Keratinocyte (primary cell): ENCODE data around the gene NDUFA3. TPM values are rescaled to one million over a fixed set of nuclear protein-coding genes. Genes with fewer than 3 reads are reported as not detected.

Experiments
- DNase-seq: peaks from one replicate; pipeline ENCODE4 v3.0.0-alpha.2; 2011; ENCODE audit warnings: low read depth, missing footprints, low spot score
- FAIRE-seq: peaks from 2 replicates; lab custom pipeline; 2011; peaks lifted over from hg19 to GRCh38; lab: Jason Lieb, UNC
- H2AFZ ChIP-seq: 2 replicates; pipeline ENCODE4 v1.6.0; 2012; ENCODE audit warnings: low read length, control low read depth, inconsistent platforms; ENCODE audit not compliant: control insufficient read depth
- H3K27ac ChIP-seq: 2 replicates; pipeline ENCODE4 v1.5.1; 2011; ENCODE audit warnings: low read length; ENCODE audit not compliant: control insufficient read depth, insufficient read depth
- H3K27me3 ChIP-seq: 3 replicates; pipeline ENCODE4 v1.6.0; 2011; ENCODE audit warnings: low read length; ENCODE audit not compliant: control insufficient read depth, insufficient read depth; ENCODE audit errors: extremely low read depth
- H3K36me3 ChIP-seq, 2 experiments: 2 replicates in 1 of 2; 3 replicates in 1 of 2; pipeline ENCODE4 v1.5.1; 2011; ENCODE audit warnings: low read length in 2 of 2, mild to moderate bottlenecking in 1 of 2; ENCODE audit not compliant: control insufficient read depth in 2 of 2, insufficient read depth in 2 of 2; ENCODE audit errors: extremely low read depth in 1 of 2
- H3K4me1 ChIP-seq: 3 replicates; pipeline ENCODE4 v1.5.1; 2011; ENCODE audit warnings: low read length; ENCODE audit not compliant: control insufficient read depth, insufficient read depth; ENCODE audit errors: extremely low read depth
- H3K4me2 ChIP-seq: 3 replicates; pipeline ENCODE4 v1.6.0; 2011; ENCODE audit warnings: low read depth, low read length; ENCODE audit not compliant: control insufficient read depth, insufficient read depth; ENCODE audit errors: extremely low read depth
- H3K4me3 ChIP-seq, 3 experiments: fragments of 200-600 bp in 1 of 3; sonication (generic) in 1 of 3; 2 replicates in 2 of 3; 3 replicates in 1 of 3; pipeline ENCODE4 v1.5.1; 2011 to 2016; ENCODE audit warnings: low read length in 3 of 3, mild to moderate bottlenecking in 3 of 3, control low read depth in 2 of 3, inconsistent platforms in 1 of 3, low read depth in 1 of 3, mixed read lengths in 1 of 3, mixed run types in 1 of 3, moderate library complexity in 1 of 3; ENCODE audit not compliant: control insufficient read depth in 2 of 3, insufficient read depth in 2 of 3; ENCODE audit errors: extremely low read depth in 1 of 3
- H3K79me2 ChIP-seq: 2 replicates; pipeline ENCODE4 v1.6.0; 2012; ENCODE audit warnings: low read length; ENCODE audit not compliant: control insufficient read depth, insufficient read depth
- H3K9ac ChIP-seq: 3 replicates; pipeline ENCODE4 v1.6.0; 2011; ENCODE audit warnings: low read length; ENCODE audit not compliant: control insufficient read depth, insufficient read depth; ENCODE audit errors: extremely low read depth
- H3K9me1 ChIP-seq: 3 replicates; pipeline ENCODE4 v1.6.0; 2011; ENCODE audit warnings: low read length; ENCODE audit not compliant: control insufficient read depth, insufficient read depth; ENCODE audit errors: extremely low read depth
- H3K9me3 ChIP-seq: 2 replicates; pipeline ENCODE4 v1.5.1; 2012; ENCODE audit warnings: low read depth, low read length; ENCODE audit not compliant: control insufficient read depth
- H4K20me1 ChIP-seq: 3 replicates; pipeline ENCODE4 v1.6.0; 2011; ENCODE audit warnings: low read length; ENCODE audit not compliant: control insufficient read depth, insufficient read depth; ENCODE audit errors: extremely low read depth
- CTCF ChIP-seq, 3 experiments: IDR thresholded peaks in 1 of 3; conservative IDR thresholded peaks in 1 of 3; optimal IDR thresholded peaks in 1 of 3; 2 replicates in 2 of 3; 3 replicates in 1 of 3; pipeline versions ENCODE3 to v1.5.1; 2011; ENCODE audit warnings: low read length in 3 of 3, mild to moderate bottlenecking in 3 of 3, moderate library complexity in 2 of 3, control low read depth in 1 of 3, inconsistent platforms in 1 of 3; ENCODE audit not compliant: insufficient read depth in 2 of 3; ENCODE audit errors: extremely low read depth in 1 of 3
- EZH2 ChIP-seq: IDR thresholded peaks from one replicate; pipeline ENCODE4 v1.6.1; 2012; ENCODE audit warnings: inconsistent platforms, mild to moderate bottlenecking, low read length, moderate library complexity
- dilution Hi-C: fragments of 300-500 bp; cut with MboI; formaldehyde crosslinking; loops from one replicate; pipeline ENCODE4 v1.7.0; 2020; ENCODE audit warnings: low sequenced_read_pairs; ENCODE audit not compliant: extremely low pct_ligation_motif_present
- polyA plus RNA-seq, 5 experiments: library from polyadenylated mRNA; depleted of rRNA in 3 of 5; stranded (reverse) in 3 of 5; stranded (forward) in 1 of 5; unstranded in 1 of 5; fragments of >200 nt; gene quantifications; 1 replicate in 1 of 5; 2 replicates in 3 of 5; 3 replicates in 1 of 5; pipeline versions ENCODE4 v1.2.1 to v1.2.3, GENCODE V29; 2011 to 2012; ENCODE audit warnings: missing spikeins in 2 of 5, low read depth in 1 of 5, low replicate concordance in 1 of 5

The NDUFA3 gene
- polyA plus RNA-seq, 1 donor (not counting 4 experiments of a cell fraction or from before 2014, with no cell fraction given) = 41.9 TPM

DNA sequence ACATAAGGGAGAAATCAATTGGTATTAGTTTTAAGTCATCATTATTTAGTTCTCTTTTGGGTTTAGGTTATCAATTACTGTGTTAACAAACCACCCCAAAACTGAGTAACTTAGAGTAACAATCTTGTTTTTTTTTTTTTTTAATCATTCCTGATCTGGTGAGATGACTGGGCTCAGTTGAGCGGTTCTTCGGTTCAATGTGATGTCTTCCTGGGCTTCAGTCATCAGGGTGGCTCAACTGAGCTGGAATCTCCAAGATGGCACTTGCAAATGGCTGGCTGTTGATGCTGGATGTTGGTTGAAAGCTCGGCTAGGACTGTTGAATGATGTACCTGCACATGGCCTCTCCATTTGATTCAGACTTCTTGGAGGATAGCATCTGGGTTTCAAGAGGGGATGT lies 18.2 kb upstream of the NDUFA3 start:
- no peak overlapping the region for H3K4me3 ChIP-seq
- peaks cover 4% of the 10 kb centered on the region for H3K9me3 ChIP-seq
- DNase-seq = no peak
- H3K9ac ChIP-seq = no peak overlapping the region
- no peaks in the 10 kb centered on the region for H3K79me2 ChIP-seq
- H3K36me3 ChIP-seq = no peaks in the 10 kb centered on the region
- dilution Hi-C loops = no loop called here
- no peaks in the 10 kb centered on the region for H3K9me1 ChIP-seq
- no peak overlapping the region for H3K4me2 ChIP-seq
- TF ChIP-seq CTCF (optimal IDR thresholded peaks at IDR 0.05 in 1 of 3, IDR thresholded peaks at IDR 0.05 in 1 of 3, conservative IDR thresholded peaks at IDR 0.05 in 1 of 3; ENCODE audit: extremely low read depth in 1 of 3, insufficient read depth in 2 of 3, low read length in 3 of 3) (no peak), EZH2 (no peak)
- no peaks in the 10 kb centered on the region for H4K20me1 ChIP-seq
- H3K27me3 ChIP-seq = no peaks in the 10 kb centered on the region
- H2AFZ ChIP-seq = no peak overlapping the region
- FAIRE-seq = no peak
- H3K4me1 ChIP-seq = no peaks in the 10 kb centered on the region
- H3K27ac ChIP-seq = no peak overlapping the region

- no peak for FAIRE-seq
These were observed 8.1 kb upstream of the NDUFA3 start for GRCh38 chr19:54094426-54095000.

More at GRCh38 chr19:54094426-54095000, 8.1 kb upstream of the NDUFA3 start:
- no peak overlapping the region for H3K27ac ChIP-seq
- no peak for TF ChIP-seq CTCF (optimal IDR thresholded peaks at IDR 0.05 in 1 of 3, IDR thresholded peaks at IDR 0.05 in 1 of 3, conservative IDR thresholded peaks at IDR 0.05 in 1 of 3; ENCODE audit: extremely low read depth in 1 of 3, insufficient read depth in 2 of 3, low read length in 3 of 3)
- dilution Hi-C loops = no loop called here
- H2AFZ ChIP-seq = no peak overlapping the region
- no peak for DNase-seq
- H3K4me2 ChIP-seq = no peak overlapping the region
- H3K27me3 ChIP-seq = no peaks in the 10 kb centered on the region
- no peaks in the 10 kb centered on the region for H3K79me2 ChIP-seq
- H3K4me1 ChIP-seq = peaks cover 7% of the 10 kb centered on the region
- H3K4me3 ChIP-seq = no peak overlapping the region
- no peaks in the 10 kb centered on the region for H3K36me3 ChIP-seq
- no peaks in the 10 kb centered on the region for H3K9me3 ChIP-seq
- no peaks in the 10 kb centered on the region for H3K9me1 ChIP-seq
- no peaks in the 10 kb centered on the region for H4K20me1 ChIP-seq
- no peak overlapping the region for H3K9ac ChIP-seq
